ENCODE results near the gene TRPM3.
"Not testable (repeated sequence)": the region's sequence is repeated elsewhere in the genome, so short reads cannot be mapped to it uniquely, and the experiment has no call there.

- TF ChIP-seq, protein P1, sequence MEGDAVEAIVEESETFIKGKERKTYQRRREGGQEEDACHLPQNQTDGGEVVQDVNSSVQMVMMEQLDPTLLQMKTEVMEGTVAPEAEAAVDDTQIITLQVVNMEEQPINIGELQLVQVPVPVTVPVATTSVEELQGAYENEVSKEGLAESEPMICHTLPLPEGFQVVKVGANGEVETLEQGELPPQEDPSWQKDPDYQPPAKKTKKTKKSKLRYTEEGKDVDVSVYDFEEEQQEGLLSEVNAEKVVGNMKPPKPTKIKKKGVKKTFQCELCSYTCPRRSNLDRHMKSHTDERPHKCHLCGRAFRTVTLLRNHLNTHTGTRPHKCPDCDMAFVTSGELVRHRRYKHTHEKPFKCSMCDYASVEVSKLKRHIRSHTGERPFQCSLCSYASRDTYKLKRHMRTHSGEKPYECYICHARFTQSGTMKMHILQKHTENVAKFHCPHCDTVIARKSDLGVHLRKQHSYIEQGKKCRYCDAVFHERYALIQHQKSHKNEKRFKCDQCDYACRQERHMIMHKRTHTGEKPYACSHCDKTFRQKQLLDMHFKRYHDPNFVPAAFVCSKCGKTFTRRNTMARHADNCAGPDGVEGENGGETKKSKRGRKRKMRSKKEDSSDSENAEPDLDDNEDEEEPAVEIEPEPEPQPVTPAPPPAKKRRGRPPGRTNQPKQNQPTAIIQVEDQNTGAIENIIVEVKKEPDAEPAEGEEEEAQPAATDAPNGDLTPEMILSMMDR (IDR thresholded peaks at IDR 0.05 in 4 of 5, conservative IDR thresholded peaks at IDR 0.05 in 1 of 5) = not testable (repeated sequence)
- not testable (repeated sequence) for TF ChIP-seq POLR2A (IDR thresholded peaks at IDR 0.05)
These were observed 476.8 kb downstream of the TRPM3 start for GRCh38 chr9:70644627-70645026.

Measured in gastrocnemius medialis (tissue), 4 donors.